Body of pancreas (tissue), 4 donors: ENCODE results near the gene FGF14.

ENCODE experiments used
- CTCF ChIP-seq, 7 experiments: fragments of 450-650 bp in 4 of 7; fragments of 200-600 bp in 3 of 7; sonication (generic) in 3 of 7; IDR thresholded peaks; one replicate each; pipeline ENCODE4 v1.5.1; 2016 to 2019; ENCODE audit warnings: antibody characterized with exemption in 7 of 7
- POLR2A ChIP-seq, 3 donors: fragments of 450-650 bp; IDR thresholded peaks; one replicate each; pipeline ENCODE4 v1.6.1; 2016; ENCODE audit warnings: antibody characterized with exemption in 3 of 3, mild to moderate bottlenecking in 2 of 3

GRCh38 chr13:102325321-102325720, 76.5 kb downstream of the FGF14 start:
- TF ChIP-seq CTCF (IDR thresholded peaks at IDR 0.05) (no peak), POLR2A (IDR thresholded peaks at IDR 0.05) (no peak)
